Stomach (tissue), 4 donors: ENCODE measurements around the gene BCL2L12.

Experiments used
- CTCF ChIP-seq, 7 experiments: fragments of 450-650 bp in 4 of 7; fragments of 200-600 bp in 3 of 7; sonication (generic) in 3 of 7; IDR thresholded peaks; one replicate each; pipeline ENCODE4 v1.5.1; 2016 to 2019; ENCODE audit warnings: antibody characterized with exemption in 7 of 7, control low read depth in 2 of 7, mild to moderate bottlenecking in 1 of 7
- EP300 ChIP-seq: sonication (generic); formaldehyde crosslinking; IDR thresholded peaks from one replicate; pipeline ENCODE4 v1.6.1; 2017; ENCODE audit warnings: antibody characterized with exemption
- POLR2A ChIP-seq, 4 donors: fragments of 450-650 bp; IDR thresholded peaks; one replicate each; pipeline ENCODE4 v1.6.1; 2016; ENCODE audit warnings: antibody characterized with exemption in 4 of 4, control low read depth in 2 of 4, mild to moderate bottlenecking in 1 of 4, moderate library complexity in 1 of 4
- POLR2AphosphoS5 ChIP-seq, 3 donors: sonication (generic); formaldehyde crosslinking; IDR thresholded peaks; one replicate each; pipeline ENCODE4 v1.6.1; 2016; ENCODE audit warnings: antibody characterized with exemption in 3 of 3

GRCh38 chr19:49676136-49676783 is 10.5 kb downstream of the BCL2L12 start:
- TF ChIP-seq CTCF (IDR thresholded peaks at IDR 0.05) (no peak), POLR2A (IDR thresholded peaks at IDR 0.05) (no peak), EP300 (no peak), POLR2AphosphoS5 (IDR thresholded peaks at IDR 0.05) (peak in 2 of 3 donors; percentile 28 to 39)
